K562 (cell line): ENCODE measurements around the gene MEA1. TPM values are rescaled to one million over a fixed set of nuclear protein-coding genes. Genes with fewer than 3 reads are reported as not detected.

Source experiments
- CC2D1A ChIP-seq: fragments of 450-650 bp; IDR thresholded peaks from 2 replicates; pipeline ENCODE4 v1.6.1; 2017; ENCODE audit warnings: mild to moderate bottlenecking
- EGR1 ChIP-seq: fragments of 450-650 bp; conservative IDR thresholded peaks from 2 replicates; pipeline ENCODE4 v1.6.1; 2017; ENCODE audit warnings: mild to moderate bottlenecking
- FOXA1 ChIP-seq: fragments of 450-650 bp; IDR thresholded peaks from 2 replicates; pipeline ENCODE4 v1.6.1; 2016; ENCODE audit warnings: mild to moderate bottlenecking, borderline replicate concordance
- GABPB1 ChIP-seq: sonication (generic); formaldehyde crosslinking; IDR thresholded peaks from 2 replicates; pipeline ENCODE4 v1.8.0; 2022; ENCODE audit warnings: mild to moderate bottlenecking, missing genetic modification reagents
- HDAC2 ChIP-seq: fragments of 450-650 bp; IDR thresholded peaks from 2 replicates; pipeline ENCODE4 v1.6.1; 2016; ENCODE audit warnings: mild to moderate bottlenecking
- MAFF ChIP-seq: IDR thresholded peaks from 2 replicates; pipeline ENCODE4 v1.6.1; 2012; ENCODE audit warnings: low read length, improper control_type of control experiment
- NFE2L1 ChIP-seq: fragments of 450-650 bp; IDR thresholded peaks from 2 replicates; pipeline ENCODE4 v1.6.1; 2016; ENCODE audit warnings: missing genetic modification characterization, low read depth, mild to moderate bottlenecking, missing compliant biosample characterization, moderate library complexity, borderline replicate concordance
- PTTG1 ChIP-seq: fragments of 450-650 bp; IDR thresholded peaks from 2 replicates; pipeline ENCODE4 v1.6.1; 2016; ENCODE audit warnings: low read depth, mild to moderate bottlenecking, missing genetic modification characterization, missing compliant biosample characterization
- RAD21 ChIP-seq, 2 experiments: fragments of 250-450 bp in 1 of 2; fragments of 450-650 bp in 1 of 2; sonication (Bioruptor Pico) in 1 of 2; formaldehyde crosslinking in 1 of 2; IDR thresholded peaks in 1 of 2; conservative IDR thresholded peaks in 1 of 2; 2 replicates each; pipeline versions ENCODE4 v1.4.0 to v1.8.0; 2020 to 2022; ENCODE audit warnings: mild to moderate bottlenecking in 2 of 2, moderate library complexity in 1 of 2
- RBBP5 ChIP-seq: fragments of 200-600 bp; sonication (generic); IDR thresholded peaks from 2 replicates; pipeline ENCODE4 v1.6.1; 2012; ENCODE audit warnings: borderline replicate concordance, mild to moderate bottlenecking, low read length, control low read depth, inconsistent platforms; ENCODE audit not compliant: insufficient read depth, poor library complexity, severe bottlenecking
- RBFOX2 ChIP-seq: fragments of 200-400 bp; formaldehyde crosslinking; IDR thresholded peaks from 2 replicates; pipeline ENCODE4 v1.6.1; 2017; ENCODE audit warnings: low read depth, mild to moderate bottlenecking, low read length, moderate library complexity
- RHOXF2B ChIP-seq: fragments of 250-450 bp; sonication (Bioruptor Pico); conservative IDR thresholded peaks from 2 replicates; pipeline ENCODE4 v1.5.1; 2021
- SIRT6 ChIP-seq: IDR thresholded peaks from one replicate; pipeline ENCODE4 v1.6.1; 2012; ENCODE audit warnings: low read depth, mild to moderate bottlenecking, control low read depth, inconsistent platforms, low read length, moderate library complexity
- ZNF146 ChIP-seq: IDR thresholded peaks from one replicate; pipeline ENCODE4 v1.6.1; 2018; ENCODE audit warnings: missing compliant biosample characterization; ENCODE audit not compliant: unreplicated experiment
- ZNF324 ChIP-seq: fragments of 250-450 bp; sonication (Bioruptor Pico); IDR thresholded peaks from 2 replicates; pipeline ENCODE4 v1.4.0; 2020; ENCODE audit warnings: mild to moderate bottlenecking
- polyA plus RNA-seq, 8 experiments: library from polyadenylated mRNA; depleted of rRNA in 4 of 8; stranded (reverse) in 5 of 8; unstranded in 3 of 8; fragments of >200 nt; fragmentation: Nextera tagmentation in 2 of 8; fragmentation: Illumina TruSeq in 1 of 8; extraction: Ambion mirVana in 2 of 8; extraction: Trizol in 1 of 8; gene quantifications; 2 replicates each; pipeline versions ENCODE4 v1.2.1 to v1.2.3, GENCODE V29; 2011 to 2014; ENCODE audit warnings: inconsistent platforms in 1 of 8, missing spikeins in 1 of 8
- total RNA-seq, 7 experiments: library from RNA; depleted of rRNA in 6 of 7; stranded (reverse); fragments of >200 nt in 6 of 7; fragmentation: Illumina TruSeq in 2 of 7; extraction: Trizol in 2 of 7; gene quantifications; 2 replicates each; pipeline versions ENCODE4 v1.2.1 to v1.2.3, GENCODE V29; 2011 to 2021; ENCODE audit warnings: low replicate concordance in 1 of 7
- TF ChIP-seq, protein P1 (sequence below), 3 experiments: IDR thresholded peaks in 2 of 3; conservative IDR thresholded peaks in 1 of 3; 2 replicates each; pipeline ENCODE4 v1.5.1; 2011 to 2012; ENCODE audit warnings: low read length in 3 of 3, mild to moderate bottlenecking in 3 of 3, control low read depth in 2 of 3, improper control_type of control experiment in 1 of 3, inconsistent platforms in 1 of 3, low read depth in 1 of 3, mixed read lengths in 1 of 3, moderate library complexity in 1 of 3; ENCODE audit not compliant: insufficient read depth in 2 of 3
- TF ChIP-seq, protein P2 (sequence below), 3 experiments: fragments of 200-800 bp in 1 of 3; sonication (Bioruptor generic) in 1 of 3; sonication (generic) in 1 of 3; formaldehyde crosslinking in 1 of 3; IDR thresholded peaks; 2 replicates each; pipeline versions ENCODE4 v1.6.1 to v1.8.0; 2016 to 2022; ENCODE audit warnings: mild to moderate bottlenecking in 2 of 3, missing compliant biosample characterization in 2 of 3, missing genetic modification characterization in 2 of 3, missing genetic modification reagents in 1 of 3
- TF ChIP-seq, protein P3 (sequence below): fragments of 450-650 bp; formaldehyde crosslinking; IDR thresholded peaks from 2 replicates; pipeline ENCODE4 v1.4.0; 2020; ENCODE audit warnings: mild to moderate bottlenecking, moderate library complexity
- TF ChIP-seq, protein P4 (sequence below): fragments of 450-650 bp; formaldehyde crosslinking; IDR thresholded peaks from 2 replicates; pipeline ENCODE4 v1.4.0; 2020; ENCODE audit warnings: mild to moderate bottlenecking, moderate library complexity
- TF ChIP-seq, protein P5 (sequence below): IDR thresholded peaks from 2 replicates; pipeline ENCODE4 v1.6.1; 2011; ENCODE audit not compliant: insufficient read length; ENCODE audit errors: extremely low read depth

The MEA1 gene
- total and polyA plus RNA-seq, 9 of the 15 experiments (the other 6 are each of a cell fraction or from before 2014, with no cell fraction given) = 86.8 to 210 (median 152) TPM

DNA sequence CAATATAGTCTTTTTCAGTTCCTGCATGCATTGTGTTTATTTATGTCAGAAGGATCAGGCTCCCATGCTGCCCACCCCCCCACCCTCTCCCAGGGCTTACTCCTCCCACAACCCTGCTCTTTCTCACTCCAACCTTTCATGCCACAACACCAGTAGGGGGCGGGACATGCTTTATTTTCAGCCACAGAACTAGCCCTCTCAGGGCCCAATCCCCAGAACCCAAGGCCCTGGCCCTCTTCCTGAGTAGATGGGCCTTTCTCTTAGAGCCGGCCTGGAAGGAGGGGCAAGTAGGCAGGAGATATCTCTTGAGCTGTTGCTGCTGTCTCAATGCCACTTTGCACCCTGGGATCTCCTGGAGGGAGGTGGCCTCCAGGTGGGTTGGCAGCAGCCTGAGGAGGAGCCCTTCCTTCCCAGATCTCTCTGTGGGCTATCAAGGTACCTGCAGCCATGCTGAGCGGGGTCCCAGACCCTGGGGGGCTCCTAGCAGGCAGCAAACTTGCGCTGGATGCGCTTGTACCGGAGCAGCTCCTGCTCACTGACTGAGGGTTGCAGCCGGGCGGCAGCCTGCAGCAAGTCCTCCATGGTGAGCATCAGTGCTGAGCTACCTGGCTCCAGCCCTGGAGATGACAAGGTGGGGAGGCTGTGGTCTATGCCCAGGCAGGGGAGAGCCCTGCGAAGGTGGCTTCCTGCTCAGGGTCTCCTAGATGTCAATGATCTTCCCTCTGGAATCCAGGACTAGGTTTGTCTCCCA, 49.7 kb downstream of the MEA1 start (continued):
- TF ChIP-seq NFE2L1 (tag) (no peak), EGR1 (no peak), RHOXF2B (no peak), PTTG1 (tag) (no peak), GABPB1 (0 out of 2 replicates have a peak, but pooled peaks have one; percentile 25), RAD21 (CRISPR knock-in tag; conservative IDR thresholded peaks at IDR 0.05 in 1 of 2, IDR thresholded peaks at IDR 0.05 in 1 of 2) (peak; percentile 51 to 80; a peak in 3 of 4 replicates), ZNF146 (CRISPR knock-in tag) (no peak), RBFOX2 (no peak), CC2D1A (peak; percentile 29; the same call in 1 of the 2 replicates), ZNF324 (no peak), RBBP5 (no peak), MAFF (no peak), HDAC2 (no peak), FOXA1 (no peak), SIRT6 (no peak)
- TF ChIP-seq, protein P1, sequence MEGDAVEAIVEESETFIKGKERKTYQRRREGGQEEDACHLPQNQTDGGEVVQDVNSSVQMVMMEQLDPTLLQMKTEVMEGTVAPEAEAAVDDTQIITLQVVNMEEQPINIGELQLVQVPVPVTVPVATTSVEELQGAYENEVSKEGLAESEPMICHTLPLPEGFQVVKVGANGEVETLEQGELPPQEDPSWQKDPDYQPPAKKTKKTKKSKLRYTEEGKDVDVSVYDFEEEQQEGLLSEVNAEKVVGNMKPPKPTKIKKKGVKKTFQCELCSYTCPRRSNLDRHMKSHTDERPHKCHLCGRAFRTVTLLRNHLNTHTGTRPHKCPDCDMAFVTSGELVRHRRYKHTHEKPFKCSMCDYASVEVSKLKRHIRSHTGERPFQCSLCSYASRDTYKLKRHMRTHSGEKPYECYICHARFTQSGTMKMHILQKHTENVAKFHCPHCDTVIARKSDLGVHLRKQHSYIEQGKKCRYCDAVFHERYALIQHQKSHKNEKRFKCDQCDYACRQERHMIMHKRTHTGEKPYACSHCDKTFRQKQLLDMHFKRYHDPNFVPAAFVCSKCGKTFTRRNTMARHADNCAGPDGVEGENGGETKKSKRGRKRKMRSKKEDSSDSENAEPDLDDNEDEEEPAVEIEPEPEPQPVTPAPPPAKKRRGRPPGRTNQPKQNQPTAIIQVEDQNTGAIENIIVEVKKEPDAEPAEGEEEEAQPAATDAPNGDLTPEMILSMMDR (IDR thresholded peaks at IDR 0.05 in 2 of 3, conservative IDR thresholded peaks at IDR 0.05 in 1 of 3; ENCODE audit: insufficient read depth in 2 of 3, low read depth in 1 of 3, low read length in 3 of 3) = peak; percentile 64 to 85 (median 73)
- TF ChIP-seq, protein P2, sequence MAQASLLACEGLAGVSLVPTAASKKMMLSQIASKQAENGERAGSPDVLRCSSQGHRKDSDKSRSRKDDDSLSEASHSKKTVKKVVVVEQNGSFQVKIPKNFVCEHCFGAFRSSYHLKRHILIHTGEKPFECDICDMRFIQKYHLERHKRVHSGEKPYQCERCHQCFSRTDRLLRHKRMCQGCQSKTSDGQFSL (CRISPR knock-in tag; IDR thresholded peaks at IDR 0.05) = peak; percentile 11; the same call in 1 of the 2 replicates
- TF ChIP-seq, protein P2 (tag; IDR thresholded peaks at IDR 0.05) = peak in 1 of 2 experiments; percentile 12; a peak in 2 of 4 replicates
- TF ChIP-seq, protein P3, sequence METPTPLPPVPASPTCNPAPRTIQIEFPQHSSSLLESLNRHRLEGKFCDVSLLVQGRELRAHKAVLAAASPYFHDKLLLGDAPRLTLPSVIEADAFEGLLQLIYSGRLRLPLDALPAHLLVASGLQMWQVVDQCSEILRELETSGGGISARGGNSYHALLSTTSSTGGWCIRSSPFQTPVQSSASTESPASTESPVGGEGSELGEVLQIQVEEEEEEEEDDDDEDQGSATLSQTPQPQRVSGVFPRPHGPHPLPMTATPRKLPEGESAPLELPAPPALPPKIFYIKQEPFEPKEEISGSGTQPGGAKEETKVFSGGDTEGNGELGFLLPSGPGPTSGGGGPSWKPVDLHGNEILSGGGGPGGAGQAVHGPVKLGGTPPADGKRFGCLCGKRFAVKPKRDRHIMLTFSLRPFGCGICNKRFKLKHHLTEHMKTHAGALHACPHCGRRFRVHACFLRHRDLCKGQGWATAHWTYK (CRISPR knock-in tag) = no peak
- TF ChIP-seq, protein P4, sequence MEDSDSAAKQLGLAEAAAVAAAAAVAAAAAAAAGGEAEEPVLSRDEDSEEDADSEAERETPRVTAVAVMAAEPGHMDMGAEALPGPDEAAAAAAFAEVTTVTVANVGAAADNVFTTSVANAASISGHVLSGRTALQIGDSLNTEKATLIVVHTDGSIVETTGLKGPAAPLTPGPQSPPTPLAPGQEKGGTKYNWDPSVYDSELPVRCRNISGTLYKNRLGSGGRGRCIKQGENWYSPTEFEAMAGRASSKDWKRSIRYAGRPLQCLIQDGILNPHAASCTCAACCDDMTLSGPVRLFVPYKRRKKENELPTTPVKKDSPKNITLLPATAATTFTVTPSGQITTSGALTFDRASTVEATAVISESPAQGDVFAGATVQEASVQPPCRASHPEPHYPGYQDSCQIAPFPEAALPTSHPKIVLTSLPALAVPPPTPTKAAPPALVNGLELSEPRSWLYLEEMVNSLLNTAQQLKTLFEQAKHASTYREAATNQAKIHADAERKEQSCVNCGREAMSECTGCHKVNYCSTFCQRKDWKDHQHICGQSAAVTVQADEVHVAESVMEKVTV (CRISPR knock-in tag) = peak; percentile 51; the same call in 1 of the 2 replicates
- TF ChIP-seq, protein P5, sequence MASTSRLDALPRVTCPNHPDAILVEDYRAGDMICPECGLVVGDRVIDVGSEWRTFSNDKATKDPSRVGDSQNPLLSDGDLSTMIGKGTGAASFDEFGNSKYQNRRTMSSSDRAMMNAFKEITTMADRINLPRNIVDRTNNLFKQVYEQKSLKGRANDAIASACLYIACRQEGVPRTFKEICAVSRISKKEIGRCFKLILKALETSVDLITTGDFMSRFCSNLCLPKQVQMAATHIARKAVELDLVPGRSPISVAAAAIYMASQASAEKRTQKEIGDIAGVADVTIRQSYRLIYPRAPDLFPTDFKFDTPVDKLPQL = no peak
